HG03460 (cell line): Measurements from ENCODE around the gene SRGAP1.
A peak's percentile ranks its signal among the peaks of the same experiment; 100 is the strongest.
"Not testable (repeated sequence)": the region's sequence is repeated elsewhere in the genome, so short reads cannot be mapped to it uniquely, and the experiment has no call there.

Experiments used
- ATAC-seq: cut with Tn5 transposase; IDR thresholded peaks from one replicate; pipeline ENCODE4 v1.9.1; 2021; ENCODE audit not compliant: unreplicated experiment

The SRGAP1 gene

DNA sequence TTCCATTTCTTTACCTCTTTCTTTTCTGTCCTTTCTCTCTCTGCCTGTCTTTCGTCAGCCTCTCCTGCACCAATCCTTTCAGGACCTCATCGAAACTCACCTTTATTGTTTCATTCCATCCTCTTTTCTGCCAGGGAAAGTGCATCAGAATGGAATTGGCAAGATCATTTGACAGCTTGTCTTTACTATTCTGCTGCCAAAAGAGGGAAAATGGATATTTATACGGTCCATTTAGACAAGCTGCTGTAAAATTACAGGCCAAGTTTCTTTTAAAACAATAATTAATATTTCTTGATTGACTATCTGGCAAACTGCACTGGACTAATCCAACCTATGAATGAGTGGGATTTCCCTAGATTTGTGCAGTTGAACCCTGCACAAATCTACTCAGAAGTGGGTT, 7.6 kb upstream of the SRGAP1 start:
- no peak for ATAC-seq

DNA sequence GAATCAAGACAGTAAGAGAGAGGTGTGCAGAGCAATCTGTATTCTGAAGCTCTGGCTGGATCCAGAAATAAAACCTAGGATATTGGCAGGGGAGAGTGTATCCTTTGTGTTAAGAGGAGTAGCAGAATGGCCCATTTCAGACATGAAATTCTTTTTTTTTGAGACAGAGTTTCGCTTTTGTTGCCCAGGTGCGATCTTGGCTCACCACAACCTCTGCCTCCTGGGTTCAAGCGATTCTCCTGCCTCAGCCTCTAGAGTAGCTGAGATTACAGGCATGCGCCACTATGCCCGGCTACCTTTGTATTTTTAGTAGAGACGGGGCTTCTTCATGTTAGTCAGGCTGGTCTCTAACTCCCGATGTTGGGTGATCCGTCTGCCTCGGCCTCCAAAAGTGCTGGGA, 6.1 kb upstream of the SRGAP1 start:
- no peak for ATAC-seq

DNA sequence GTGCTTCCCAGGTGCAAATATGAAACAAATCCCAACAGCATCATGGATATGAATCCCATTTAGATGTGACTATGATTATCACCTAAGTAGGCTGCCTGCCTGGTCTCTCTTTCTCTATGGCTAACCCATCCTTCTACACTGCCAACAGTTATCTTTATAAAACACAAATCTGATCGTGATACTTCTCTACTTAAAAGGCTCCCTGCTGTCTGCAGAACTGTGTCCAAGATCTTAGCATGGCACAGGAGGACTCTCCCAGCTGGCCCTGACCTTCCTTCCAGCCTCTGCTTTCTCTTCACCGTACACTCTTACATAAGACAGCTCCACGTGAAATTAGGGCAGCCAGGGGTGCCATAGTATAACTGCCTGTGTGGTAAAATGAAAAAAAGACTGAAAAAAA, 3.5 kb upstream of the SRGAP1 start:
- ATAC-seq, result no peak

DNA sequence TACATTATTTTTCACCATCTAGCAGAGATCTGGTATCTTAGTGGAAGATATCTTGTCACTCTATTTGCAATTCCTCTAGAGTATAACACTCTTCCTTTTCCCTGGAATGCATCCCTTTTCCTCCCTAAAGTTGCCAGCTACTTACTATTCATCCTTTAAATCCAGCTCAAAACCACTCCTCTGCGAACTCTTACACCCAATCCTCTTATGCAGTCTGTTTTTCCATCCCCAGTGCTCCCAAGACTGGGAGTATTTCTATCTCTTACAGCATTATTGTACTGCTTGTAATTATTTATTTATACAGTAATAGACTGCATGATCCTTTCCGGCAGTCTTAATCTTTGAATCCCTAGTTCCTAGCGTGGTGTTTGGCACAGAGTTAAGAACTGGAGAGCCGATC, 2.9 kb upstream of the SRGAP1 start:
- no peak for ATAC-seq

DNA sequence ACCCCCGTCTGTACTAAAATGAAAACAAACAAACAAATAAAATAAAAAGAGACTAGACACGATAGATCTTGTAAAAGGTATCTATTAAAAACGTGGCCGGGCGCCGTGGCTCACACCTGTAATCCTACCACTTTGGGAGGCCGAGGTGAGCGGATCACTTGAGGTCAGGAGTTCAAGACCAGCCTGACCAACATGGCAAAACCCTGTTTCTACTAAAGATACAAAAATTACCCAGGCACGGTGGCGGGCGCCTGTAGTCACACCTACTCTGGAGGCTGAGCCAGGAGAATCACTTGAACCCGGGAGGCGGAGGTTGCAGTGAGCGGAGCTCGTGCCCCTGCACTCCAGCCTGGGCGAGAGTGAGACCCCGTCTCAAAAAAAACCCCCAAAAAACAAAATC, 1.8 kb upstream of the SRGAP1 start:
- ATAC-seq, result not testable (repeated sequence)

DNA sequence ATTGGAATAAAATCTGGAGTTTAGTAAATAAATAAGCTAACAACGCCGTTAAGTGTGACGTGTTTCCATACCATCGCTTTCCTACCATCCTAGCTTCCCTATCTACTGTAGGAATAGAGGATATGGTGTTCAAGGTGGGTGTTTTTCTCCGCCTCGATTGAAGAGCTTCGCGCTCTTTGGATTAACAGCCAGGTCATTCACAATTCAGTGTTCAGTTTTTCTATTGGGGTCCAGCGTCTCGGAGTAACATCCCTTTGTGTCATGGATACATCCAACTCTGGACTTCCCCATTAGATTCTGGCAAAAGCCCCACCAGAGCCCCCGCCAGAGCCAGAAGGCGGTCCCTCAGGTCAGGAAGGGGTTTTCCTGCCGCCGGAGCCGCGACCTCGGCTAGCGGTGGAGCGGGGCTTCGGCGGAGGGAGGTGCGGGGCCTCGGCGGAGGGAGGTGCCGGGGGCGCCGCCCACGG, 1.2 kb upstream of the SRGAP1 start:
- no peak for ATAC-seq

DNA sequence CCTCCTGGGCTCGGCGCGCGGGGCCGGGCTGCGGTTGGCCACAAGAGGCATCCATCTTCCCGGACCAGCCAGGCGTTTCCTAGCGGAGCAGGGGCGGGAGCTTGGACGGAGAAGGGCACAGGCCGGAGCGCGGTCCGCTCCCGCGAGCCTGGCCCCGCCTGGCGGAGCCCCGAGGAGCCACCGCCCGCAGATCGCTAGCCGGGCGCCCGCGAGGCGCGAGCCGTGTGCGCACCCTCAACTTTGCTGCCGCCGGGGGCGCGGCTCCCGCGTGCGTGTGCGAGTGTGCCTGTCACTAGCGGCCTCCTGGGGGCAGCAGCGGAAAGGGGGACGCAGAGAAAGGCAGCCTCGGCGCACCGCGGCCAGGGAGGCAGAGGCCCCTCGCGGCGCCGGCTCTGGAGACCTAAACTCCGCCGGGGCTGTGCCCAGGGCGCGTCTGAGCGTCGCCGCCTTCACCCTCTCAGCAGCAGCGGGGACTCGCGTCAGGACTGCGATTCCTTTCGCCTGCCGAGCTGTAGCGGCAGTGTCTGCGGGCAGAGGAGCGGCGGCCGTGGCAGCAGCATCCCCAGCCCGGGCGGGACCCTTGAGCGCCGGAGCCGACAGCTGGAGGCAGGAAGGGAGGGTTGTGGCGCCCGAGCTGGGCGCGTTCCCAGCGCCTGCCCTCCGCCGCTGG, 644 bp upstream of the SRGAP1 start:
- peak; percentile 97 for ATAC-seq

DNA sequence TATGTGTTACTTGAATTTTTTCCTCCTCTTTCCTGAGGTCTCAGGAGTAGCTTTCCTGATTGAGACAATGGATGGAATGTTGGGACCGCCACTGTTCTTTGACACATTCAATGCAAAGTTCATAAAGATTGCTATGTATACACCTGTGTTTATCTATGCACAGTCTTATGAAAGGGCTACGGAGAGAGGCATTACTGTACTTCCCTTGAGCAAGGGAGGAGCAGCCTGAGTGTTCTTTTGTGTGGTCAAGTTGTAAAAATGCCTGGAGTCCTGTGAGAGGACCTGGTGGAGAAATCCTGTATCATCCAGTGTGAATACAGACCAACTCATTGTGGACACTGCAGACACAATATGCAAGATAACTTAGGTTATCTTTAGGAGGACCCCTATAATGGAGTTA, 1.2 kb downstream of the SRGAP1 start:
- no peak for ATAC-seq

DNA sequence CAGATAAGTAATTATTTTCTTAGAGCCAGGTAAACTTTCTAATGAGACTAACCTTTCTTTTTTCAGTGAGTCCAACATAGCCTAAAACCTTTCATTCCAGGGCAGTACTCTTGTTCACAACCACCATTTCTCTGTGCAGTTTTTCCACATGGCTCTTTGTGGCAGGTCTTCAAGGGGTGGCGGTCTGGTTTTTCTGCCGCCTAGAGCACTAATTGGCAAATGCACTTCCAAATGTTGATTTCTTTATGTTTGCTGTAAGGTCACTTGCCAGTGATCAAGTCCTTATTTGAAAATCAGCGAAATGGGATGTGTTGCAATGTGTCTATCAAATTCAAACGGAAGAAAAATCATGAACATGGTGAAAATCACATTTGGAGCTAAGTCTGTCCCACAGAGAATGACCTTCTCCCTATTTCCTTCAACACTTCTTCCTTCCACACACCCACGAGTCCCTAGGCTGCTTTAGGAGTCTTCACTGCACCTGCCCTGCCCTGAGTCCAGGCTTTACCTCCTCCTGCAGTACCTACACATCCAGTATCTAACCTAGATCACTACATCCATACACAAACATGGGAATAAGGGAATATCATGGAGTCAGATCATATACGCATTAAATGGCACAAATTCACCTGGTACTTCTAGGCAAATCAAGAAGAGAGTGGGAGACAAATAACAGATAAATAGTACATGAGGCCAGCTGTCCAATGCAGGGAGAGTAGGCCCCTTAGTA, 1.9 kb downstream of the SRGAP1 start:
- ATAC-seq, result no peak

DNA sequence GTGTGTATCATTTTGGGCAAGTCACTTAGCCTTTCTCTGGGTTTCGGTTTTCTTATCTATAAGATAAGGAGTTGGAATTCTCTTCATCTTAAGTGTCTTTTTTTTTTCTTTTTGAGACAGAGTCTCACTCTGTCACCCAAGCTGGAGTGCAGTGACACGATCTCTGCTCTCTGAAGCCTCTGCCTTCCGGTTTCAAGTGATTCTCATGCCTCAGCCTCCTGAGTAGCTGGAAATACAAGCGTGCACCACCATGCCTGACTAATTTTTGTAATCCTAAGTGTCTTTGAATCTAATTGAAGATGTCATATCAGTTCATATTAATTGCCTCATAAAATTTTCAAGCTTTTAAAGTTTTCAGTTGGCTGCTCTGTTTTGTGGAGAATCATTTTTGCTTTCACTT, 4.0 kb downstream of the SRGAP1 start:
- ATAC-seq, result no peak

DNA sequence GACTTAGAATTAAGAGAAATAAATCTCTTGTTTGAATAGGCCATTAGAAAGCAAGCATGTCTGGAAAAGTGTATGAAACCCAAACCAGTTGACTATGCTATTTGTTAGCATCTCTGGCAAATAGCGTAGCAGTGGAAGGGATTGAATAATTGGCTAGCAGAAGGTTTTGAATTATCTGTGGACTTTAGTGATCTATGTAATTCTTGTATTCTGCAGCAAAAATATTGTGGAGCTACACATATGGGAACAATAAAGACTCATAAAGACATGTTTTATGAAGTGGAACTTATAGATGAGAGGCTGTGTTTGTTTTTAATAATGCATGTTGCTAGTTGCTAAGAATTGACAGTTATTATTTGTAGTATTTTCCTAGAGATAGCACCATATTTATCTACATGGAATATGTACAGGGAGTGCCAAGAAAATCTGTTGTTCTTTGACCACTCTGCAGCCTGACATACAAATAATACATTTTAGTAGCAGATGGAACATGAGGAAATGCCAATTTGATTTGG, 4.7 kb downstream of the SRGAP1 start:
- ATAC-seq, result no peak

DNA sequence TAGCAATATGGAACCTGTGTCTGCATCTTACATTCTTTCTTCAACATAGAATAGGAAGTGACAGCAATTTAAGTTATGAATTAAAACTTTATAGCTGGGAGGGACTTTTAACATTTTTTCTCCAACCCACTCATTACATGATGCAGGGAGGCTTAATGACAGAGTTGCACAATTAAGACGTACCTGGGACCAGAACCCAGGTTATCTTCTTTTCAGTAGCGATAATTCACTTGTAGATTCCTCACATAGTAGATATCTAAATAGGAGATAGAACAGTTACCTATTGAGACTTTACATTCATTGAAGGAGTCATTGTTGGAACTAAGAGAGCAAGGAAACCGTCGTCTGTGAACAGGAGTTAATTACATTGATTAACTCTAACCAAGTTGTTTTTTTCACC, 5.1 kb downstream of the SRGAP1 start:
- no peak for ATAC-seq

DNA sequence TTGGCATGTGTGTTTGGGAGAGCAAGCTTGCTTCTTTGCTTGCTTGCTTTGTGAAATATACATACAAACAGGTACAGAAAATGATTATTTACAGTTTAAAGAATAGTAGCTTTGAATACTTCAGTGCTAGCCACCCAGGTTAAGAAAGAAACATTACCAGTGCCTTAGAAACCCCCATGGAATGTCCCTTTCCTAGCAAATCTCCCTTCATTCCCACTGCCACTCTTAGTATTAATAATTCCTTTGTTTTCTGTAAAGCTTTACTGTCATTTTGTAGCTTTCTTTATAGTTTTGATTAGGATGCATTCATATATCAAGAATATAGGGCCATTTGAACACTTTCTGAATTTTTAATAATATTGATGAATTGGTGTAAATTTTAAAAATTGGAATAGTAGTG, 9.5 kb downstream of the SRGAP1 start:
- ATAC-seq, result no peak

DNA sequence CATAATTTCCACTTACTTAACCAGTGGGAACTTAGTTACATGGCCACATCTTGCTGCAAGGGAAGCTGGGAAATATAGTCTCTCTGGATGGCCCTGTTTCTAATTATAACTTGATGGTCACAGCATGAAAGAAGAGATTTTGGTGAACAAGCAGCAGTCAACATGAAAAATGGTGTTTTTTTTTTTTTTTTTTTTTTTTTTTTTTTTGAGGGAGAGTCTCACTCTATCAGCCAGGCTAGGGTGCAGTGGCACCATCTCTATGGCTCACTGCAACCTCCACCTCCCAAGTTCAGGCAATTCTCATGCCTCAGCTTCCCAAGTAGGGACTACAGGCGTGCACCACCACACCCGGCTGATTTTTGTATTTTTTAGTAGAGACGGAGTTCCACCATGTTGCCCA, 10.8 kb downstream of the SRGAP1 start:
- no peak for ATAC-seq

DNA sequence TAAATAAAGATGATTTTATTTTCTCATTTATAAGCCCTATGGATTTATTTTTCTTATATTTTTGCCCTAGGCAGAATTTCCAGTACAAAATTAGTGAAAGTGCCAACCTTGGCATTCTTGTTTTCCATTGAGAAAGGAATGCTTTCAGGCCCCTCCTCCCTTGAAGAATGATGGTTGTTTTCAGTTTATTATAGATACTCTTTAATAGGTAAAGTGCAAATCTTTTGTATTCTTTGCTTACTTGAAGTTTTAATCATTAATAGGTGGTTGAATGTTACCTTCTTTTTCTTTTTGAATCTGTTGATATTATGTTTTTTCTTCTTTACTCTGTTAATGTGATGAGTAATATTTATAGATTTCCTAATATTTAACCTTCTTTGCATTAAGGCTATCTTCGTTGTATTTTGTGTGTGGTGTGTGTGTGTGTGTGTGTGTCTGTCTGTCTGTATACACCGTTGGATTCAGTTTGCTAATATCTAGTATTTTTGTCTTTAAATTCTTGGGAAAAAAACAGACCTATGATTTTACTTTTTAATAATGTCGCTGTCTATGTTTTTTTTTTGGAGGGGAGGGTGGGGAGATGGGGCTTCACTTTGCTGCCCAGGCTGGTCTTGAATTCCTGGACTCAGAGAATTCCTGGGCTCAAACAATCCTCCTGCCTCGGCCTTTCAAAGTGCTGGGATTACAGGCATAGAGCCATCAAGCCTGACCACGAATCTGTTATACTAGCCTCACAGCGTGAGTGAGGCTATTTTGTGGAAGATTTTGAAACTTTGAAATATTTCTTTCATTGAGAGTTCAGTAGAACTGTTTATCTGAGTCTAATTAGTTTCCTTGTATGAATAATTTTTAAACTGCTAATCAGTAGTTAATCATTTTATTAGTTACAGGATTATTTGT, 13.5 kb downstream of the SRGAP1 start:
- ATAC-seq, result no peak

DNA sequence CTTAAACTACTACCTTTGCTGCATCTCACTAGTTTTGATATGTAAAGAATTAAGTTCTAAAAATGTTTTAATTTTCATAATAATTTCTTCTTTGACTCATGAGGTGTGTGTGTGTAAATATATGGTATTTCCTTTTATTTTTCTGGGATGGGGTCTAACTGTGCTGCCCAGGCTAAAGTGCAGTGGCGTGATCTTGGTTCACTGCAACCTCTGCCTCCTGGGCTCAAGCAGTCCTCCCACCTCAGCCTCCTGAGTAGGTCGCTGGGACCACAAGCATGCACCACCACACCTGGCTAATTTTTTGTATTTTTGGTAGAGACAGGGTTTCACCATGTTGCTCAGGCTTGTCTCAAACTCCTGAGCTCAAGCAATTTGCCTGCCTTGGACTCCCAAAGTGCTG, 15.4 kb downstream of the SRGAP1 start:
- not testable (repeated sequence) for ATAC-seq

DNA sequence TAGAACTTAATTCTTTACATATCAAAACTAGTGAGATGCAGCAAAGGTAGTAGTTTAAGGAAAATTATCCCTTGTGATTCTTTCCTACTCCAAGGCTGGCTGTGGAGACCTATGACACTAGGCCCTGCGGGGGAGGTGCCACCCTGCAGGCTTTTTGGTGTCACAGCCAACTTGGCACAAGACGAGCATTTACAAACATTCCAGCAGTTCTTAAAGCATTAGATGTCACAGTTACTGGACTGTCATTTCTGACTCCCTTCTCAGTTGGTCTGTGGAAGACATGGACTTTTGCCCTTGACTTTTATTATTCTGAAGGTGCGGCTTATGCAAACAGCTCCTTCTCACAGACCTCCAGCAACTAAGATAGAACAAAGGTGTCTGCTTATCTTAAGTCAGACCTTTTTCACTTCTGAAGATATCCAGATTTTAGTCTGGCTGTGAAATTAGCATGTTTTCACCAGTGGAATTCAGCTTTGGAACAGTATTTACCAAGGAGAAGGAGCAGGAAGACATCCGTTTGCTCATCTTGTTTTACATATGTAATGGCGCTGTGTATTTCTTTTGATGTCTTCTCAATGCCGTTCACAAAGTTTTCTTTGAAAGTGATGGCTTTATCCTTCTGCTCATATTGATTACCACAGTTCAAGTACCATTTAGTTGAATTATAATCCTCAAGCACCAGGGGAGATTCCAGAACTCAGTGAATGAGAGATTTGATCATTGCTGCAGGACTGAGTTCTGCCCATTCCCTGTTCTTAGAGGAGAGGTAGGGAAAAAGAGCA, 17.9 kb downstream of the SRGAP1 start:
- ATAC-seq, result no peak

DNA sequence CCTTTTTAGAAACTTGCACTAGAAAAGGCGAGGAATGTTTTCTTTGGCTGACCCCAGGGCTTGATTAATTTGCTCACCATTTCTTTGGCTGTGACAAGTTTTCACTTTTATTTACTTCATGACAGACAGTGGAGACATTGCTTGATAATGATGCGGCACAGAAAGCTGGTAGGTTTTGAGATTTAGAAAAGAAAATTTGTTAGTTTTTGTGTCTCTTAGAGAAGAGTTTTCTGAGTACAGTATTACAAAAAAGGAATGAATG, 18.4 kb downstream of the SRGAP1 start:
- ATAC-seq, result no peak

DNA sequence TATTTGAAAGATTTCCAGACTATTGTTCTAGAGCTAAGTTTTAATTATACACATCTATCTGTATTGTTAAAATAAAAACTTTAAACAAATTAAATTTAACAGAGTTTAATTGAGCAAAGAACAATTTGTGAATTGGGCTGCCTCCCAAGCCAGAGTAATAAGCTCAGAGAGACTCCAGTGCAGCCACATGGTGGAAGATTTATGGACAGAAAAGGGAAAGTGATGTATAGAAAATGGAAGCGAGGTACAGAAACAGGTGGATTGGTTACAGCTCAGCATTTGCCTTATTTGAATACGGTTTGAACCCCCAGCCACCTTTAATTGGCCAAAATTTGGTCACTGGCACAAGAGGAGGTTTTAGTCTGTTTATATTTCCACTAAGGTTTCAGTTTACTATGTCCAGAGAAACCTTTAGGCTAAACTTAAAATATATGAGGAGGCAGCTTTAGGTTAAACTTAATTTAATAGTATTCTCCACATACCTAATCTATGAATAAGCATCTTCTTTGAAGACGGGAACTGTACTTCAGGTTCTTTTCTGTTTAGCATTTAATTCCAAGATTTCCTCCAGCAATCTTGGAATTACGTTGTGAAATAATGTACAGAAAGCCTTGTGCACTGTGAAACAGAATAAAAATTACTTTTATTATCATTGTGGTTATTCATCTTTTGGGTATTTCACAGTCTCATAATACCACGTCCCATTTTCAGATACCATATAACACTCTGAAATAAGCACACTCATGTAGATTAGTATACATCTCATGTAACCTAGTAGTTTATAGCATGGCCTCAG, 19.4 kb downstream of the SRGAP1 start:
- ATAC-seq, result no peak

DNA sequence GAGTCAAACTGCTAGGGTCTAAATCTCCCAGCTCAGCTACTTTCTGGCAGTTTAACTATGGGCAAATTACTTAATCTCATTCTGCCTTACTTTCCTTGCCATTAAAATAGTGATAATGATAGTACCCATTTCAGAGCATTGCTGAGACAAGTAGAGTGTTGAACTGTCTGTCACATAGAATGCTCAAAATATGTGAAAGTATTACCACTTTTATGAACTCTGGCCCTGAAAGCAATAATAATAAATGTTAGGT, 19.9 kb downstream of the SRGAP1 start:
- no peak for ATAC-seq

DNA sequence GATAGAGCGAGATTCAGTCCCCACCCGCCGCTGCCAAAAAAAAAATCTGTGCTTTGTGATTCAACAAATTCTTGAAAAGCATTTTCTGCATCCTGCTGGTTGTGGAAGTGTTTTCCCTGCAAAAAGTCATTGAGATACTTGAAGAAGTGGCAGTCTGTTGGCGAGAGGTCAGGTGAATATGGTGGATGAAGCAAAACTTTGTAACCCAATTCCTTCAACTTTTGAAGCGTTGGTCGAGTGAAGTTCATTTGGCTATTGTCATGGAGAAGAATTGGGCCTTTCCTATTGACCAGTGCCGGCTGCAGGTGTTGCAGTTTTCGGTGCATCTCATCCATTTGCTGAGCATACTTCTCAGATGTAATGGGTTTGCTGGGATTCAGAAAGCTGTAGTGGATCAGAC, 20.9 kb downstream of the SRGAP1 start:
- no peak for ATAC-seq
